GM18909 (cell line): ENCODE results near the gene ABO.
"Not testable (repeated sequence)": the region's sequence is repeated elsewhere in the genome, so short reads cannot be mapped to it uniquely, and the experiment has no call there.

Source experiments
- ATAC-seq: cut with Tn5 transposase; IDR thresholded peaks from one replicate; pipeline ENCODE4 v1.9.1; 2021; ENCODE audit warnings: mild to moderate bottlenecking; ENCODE audit not compliant: unreplicated experiment, poor library complexity

ABO gene

DNA sequence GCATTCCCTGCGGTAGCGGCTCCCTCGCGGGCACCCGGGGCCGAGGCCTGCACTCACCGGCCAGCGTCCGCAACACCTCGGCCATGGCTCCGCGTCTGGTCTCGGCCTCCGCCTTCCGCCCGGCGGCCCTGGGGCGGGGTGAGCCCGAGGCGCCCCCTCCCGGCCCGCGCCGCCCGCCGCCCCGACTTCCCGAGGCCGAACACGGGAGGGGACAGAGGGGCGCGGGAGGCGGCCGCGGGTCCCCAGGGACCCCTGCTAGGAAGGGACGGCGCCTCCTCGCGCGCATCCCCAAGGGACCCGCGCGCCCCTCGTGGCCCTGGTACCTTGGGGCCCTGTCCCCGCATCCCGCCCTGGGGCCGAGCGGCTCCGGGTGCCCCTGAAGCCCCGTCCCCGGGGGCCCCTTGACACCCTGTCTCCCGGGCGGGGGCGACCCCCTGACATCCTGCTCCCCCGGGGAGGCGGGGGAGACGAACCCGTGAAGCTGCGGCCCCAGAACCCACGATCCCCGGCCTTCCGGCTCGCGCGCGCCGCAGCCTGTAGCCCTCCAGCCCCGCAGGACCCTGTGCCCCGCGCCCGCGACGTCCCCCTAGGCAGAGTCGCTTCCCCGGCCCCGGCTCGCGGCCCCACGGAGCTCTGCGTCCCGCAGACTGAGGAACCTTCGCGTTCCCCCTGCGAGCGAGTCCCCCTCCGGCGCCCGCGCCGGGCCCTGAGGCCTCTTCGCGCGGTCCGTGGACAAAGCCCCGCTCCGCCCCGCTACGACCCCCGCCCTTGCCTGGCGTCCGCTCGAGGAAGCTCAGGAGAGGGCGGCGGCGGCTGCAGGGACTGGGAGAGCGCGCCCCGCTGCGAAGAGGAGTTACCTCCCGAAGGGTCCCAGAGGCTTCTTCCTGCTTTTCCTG is at the start of gene ABO:
ABO (minus strand) TSS at position 97 of the 896 bp plus-strand sequence.
- no peak for ATAC-seq

DNA sequence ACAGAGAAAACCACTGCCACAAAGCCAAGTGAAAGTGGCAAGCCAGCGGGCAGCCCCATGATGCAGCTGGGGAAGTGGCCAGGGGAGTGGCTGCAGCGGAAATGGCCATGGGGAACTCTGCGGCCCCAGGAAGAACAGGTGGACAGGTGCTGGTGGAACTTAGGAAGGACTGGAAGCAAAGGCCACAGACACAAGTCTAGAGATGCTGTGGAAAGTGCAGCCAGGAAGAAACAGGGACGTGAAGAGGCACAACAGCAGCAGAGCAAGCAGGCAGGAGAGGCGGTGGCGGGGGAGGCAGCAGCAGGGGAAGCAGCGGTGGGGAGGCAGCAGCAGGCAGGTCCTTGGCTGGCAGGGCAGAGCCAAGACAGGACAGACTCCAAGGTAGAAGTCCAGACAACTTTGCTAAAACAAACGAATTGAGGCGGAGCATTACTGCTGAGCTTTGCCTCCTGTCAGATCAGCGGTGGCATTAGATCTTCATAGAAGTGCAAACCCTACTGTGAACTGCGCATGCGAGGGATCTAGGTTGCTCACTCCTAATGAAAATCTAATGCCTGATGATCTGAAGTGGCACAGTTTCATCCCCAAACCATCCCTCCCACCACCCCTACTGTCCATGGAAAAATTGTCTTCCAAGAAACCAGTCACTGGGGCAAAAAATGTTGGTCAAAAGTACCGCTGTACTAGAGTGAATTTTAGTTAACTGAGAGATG is 49.1 kb upstream of the ABO start:
- no peak for ATAC-seq

DNA sequence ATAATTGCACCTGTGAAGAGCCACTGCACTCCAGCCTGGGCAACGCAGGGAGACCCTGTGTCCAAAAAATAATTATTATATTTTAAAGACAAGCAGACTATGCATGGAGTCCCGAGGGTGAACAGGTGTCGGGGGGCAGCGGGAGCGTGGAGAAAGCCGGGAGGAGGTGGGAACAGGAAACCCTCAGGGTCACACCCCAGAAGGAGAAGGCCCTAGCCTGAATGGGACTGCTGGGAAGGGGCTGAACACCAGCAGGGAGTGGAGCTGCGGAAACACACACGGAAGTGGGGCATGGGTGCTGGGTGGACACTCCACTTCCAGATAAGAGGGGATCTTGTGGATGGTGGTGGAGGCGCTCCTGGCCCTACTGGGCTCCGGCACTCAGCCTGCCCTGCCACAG is 48.2 kb upstream of the ABO start:
- ATAC-seq, result no peak

- ATAC-seq, result no peak
Measured at GRCh38 chr9:133322701-133323100, 47.7 kb upstream of the ABO start.

DNA sequence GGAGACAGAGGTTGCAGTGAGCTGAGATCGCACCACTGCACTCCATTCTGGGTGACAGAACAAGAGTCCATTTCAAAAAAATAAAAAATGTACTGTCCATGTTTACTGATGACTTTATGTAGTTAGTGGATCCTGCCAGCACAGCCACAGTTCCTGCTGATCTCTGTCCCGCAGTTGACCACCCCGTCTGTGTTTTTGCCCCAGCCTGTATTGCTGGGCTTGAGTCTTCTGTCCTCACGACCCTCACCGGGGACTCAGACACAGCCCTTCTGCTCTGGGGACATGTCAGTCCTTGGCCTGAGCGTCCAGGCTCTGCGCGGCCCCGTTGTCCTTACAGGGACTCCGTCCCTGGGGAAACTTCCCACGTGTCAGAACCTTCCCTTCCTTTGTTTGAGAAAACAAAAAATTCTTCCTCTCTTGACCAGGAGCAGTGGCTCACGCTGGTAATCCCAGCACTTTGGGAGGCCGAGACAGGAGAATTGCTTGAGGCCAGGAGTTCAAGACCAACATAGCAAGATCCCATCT is 46.5 kb upstream of the ABO start:
- no peak for ATAC-seq

- no peak for ATAC-seq
Measured at GRCh38 chr9:133320421-133320881, 45.5 kb upstream of the ABO start.

DNA sequence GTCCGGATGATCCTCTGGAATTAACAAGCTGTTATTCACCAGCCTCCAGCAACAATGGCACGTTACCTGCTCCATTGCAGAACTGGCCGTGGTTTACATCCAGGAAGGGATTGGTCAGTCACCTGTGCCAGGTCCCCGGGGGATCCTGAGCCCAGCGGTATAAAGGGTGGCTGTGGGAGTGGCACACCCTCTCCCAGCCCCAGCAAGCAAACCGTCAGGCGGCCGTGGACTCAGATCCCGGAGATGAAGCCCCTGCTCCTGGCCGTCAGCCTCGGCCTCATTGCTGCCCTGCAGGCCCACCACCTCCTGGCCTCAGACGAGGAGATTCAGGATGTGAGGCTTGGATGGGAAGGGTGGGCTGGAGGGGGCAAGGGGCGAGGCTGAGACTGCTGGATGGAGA is 42.5 kb upstream of the ABO start:
- ATAC-seq, result not testable (repeated sequence)

- ATAC-seq, result no peak
Measured at GRCh38 chr9:133315997-133316396, 41.0 kb upstream of the ABO start.

DNA sequence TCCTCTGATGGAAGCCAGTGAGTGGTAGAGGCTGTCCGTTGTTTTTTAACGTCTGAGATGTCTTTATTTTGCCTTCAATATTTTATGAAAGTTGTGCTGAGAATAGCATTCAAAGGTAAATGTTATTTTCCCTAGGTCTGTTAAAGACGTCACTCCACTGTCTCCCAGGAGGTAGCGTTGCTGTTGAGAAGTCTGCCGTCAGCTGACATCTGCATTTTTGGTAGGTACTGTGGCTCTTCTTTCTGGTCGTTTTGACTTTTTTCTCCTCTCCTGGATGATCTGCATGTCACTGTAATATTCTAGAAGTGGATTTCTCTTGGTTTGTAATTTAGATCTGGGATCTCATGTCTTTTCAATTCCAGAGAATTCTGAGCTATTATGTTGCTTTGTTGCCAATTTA is 34.6 kb upstream of the ABO start:
- no peak for ATAC-seq

DNA sequence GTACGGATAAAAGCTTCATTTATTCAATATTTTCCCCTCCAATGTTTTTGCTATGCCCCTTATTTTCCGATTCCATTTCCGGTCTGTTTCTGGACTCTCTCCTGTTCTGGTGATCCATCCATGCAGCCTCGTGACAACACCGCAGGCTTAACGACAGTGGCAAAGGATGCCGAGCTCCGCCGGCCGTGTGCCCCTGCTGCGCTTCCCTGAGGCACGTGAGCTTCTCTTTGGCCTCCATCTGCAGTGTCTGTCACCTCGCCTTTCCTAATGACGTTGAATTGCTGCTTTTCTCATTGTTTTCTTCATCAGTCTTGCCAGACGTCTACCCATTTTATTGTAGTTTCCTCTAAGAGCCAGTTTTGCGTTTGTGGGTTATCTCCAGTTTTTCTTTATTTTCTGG is 32.3 kb upstream of the ABO start:
- no peak for ATAC-seq

DNA sequence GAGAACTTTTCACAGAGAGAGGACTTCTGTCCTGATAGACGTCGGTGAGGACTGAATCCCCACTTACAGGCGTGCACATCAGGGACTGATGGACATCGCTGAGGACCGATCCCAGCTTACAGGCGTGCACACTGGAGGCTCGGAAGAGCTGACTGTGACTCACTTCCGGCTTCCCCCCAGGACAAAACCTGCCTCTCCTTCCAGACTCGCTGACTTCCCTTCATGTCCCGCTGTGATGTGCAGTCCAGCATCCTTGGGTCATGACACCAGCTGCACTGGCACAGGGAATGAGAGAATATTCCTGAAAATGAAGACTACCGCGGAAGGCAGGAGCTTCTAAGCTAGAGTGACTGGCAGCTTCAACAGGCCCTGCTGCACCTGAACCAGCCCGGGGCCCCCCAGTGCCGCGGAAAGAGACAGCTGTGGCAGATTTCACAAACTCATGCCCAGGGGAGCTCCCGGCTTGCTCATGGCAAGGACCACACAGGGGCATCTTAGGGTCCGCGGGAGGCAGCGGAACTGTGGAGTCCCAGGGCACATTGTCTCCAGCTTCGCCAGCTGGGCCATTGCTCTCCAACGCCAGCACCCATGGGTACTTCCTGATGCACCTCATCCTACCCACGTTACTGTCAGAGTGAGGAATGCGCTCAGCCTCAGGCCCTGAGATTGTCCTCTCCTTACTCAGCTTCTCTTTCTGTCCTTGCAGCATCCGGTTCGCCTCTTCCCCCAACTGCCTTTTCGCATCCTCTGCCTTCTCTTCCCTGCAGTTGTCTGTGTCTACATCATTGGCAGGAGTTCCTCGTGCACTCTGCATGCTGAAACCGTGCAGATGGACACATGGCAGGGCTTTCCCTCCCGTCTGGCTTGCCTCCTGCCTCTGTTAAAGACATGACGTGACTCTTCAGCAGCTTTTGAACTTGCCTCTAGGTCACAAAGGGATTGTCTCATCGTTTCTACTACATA is 31.5 kb upstream of the ABO start:
- no peak for ATAC-seq

GRCh38 chr9:133305731-133306130 is 30.7 kb upstream of the ABO start:
- ATAC-seq, result no peak

DNA sequence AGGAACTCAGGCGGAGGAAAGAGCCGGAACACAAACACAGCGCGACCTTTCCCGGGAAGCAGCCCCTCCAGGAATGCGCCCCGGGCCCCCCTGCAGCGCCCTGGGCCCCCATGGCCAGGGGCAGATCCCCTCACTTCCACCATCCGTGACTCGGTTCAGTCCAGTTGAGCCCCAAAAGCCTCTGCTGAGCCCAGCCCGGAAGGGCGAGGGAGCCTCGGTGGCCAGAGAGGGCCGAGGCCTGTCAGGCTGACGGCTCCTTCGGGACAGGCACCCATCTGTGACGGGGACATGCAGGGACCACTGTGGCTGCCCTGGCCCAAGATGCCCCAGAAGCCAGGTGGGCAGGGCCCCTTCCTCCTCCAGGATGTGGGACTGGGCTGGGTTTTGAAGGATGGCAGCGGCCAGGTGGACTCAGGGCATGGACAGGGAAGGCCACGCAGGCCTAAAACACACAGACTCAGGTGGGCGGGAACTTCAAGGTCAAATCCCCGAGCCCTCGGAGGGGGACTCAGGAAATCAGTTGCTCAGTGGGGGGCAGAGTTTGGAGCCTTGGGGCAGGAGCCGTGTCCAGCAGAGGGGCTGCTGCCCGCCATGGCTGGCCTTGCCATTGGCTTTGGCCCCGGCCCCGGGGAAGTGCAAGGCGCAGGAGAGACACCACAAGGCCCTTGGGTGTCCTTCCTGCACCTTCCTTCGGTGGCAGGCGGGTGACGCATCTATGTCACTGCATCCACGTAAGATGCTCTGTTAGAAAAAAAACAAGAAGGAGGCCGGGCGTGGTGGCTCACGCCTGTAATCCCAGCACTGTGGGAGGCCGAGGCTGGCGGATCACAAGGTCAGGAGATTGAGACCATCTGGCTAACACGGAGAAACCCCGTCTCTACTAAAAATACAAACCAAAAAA is 29.7 kb upstream of the ABO start:
- no peak for ATAC-seq

DNA sequence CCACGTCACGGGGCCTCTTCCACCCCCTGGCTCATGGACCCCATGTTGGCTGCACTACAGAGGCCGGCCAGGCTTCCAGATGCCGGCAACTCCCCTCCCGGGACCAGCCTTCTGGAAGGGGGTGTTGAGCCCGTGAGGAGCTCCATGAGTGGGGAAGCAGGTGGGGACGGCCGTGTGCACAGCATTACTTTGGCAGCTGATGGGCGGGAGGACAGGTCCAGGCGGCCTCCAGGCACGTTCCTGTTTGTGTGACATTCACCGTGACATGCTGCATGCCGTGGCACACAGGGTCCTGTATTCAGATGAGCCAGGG is 29.1 kb upstream of the ABO start:
- ATAC-seq, result no peak

GRCh38 chr9:133303266-133304157 is 28.5 kb upstream of the ABO start:
- ATAC-seq, result no peak

GRCh38 chr9:133301253-133302230 is 26.5 kb upstream of the ABO start:
- ATAC-seq, result no peak

DNA sequence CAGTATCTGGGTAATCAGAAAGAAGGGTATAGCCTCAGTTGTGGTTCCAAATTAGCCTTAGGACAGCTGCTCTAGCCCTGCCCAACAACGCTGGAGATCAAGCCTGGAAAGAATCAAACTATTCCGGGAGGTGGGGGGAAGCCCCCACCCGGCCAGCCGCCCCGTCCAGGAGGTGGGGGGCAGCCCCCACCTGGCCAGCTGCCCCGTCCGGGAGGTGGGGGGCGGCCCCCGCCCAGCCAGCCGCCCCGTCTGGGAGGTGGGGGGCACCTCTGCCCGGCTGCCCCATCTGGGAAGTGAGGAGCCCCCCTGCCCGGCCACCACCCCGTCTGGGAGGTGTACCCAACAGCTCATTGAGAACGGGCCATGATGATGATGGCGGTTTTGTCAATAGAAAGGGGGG is 25.0 kb upstream of the ABO start:
- ATAC-seq, result not testable (repeated sequence)
